Islet of Langerhans (tissue), 1 donor: ENCODE results near the gene NEU3.
"Not testable (repeated sequence)": the region's sequence is repeated elsewhere in the genome, so short reads cannot be mapped to it uniquely, and the experiment has no call there.

Experiments
- FAIRE-seq: peaks from one replicate; lab custom pipeline; 2011; peaks lifted over from hg19 to GRCh38; lab: Jason Lieb, UNC

The NEU3 gene

GRCh38 chr11:75029836-75030631 lies 41.3 kb downstream of the NEU3 start:
- FAIRE-seq, result no peak

GRCh38 chr11:75031224-75031753 lies 42.6 kb downstream of the NEU3 start:
- FAIRE-seq, result no peak

GRCh38 chr11:75031771-75032549 lies 43.2 kb downstream of the NEU3 start:
- FAIRE-seq, result no peak

DNA sequence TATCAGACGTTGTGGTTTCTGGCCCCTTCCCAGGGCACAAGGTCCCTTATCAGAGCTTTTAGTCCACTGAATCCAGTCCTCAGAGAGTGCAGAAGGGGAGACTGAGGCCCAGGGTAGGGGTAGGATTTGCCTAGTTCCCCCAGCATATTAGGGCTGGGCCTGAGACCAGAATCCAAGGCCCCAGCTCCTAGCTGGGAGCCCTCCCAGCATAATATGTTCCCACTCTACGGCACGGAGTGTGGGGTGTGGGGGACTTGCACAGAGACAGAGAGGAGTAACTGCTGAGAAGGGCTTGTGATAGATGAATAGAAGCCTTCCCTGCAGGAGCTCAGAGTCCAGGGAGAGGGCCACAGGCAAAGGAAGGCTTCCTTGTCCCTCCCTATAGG lies 43.8 kb downstream of the NEU3 start:
- no peak for FAIRE-seq

GRCh38 chr11:75033916-75034315 lies 45.2 kb downstream of the NEU3 start:
- FAIRE-seq, result no peak

- no peak for FAIRE-seq
Observed at GRCh38 chr11:75035256-75035655, 46.5 kb downstream of the NEU3 start.

DNA sequence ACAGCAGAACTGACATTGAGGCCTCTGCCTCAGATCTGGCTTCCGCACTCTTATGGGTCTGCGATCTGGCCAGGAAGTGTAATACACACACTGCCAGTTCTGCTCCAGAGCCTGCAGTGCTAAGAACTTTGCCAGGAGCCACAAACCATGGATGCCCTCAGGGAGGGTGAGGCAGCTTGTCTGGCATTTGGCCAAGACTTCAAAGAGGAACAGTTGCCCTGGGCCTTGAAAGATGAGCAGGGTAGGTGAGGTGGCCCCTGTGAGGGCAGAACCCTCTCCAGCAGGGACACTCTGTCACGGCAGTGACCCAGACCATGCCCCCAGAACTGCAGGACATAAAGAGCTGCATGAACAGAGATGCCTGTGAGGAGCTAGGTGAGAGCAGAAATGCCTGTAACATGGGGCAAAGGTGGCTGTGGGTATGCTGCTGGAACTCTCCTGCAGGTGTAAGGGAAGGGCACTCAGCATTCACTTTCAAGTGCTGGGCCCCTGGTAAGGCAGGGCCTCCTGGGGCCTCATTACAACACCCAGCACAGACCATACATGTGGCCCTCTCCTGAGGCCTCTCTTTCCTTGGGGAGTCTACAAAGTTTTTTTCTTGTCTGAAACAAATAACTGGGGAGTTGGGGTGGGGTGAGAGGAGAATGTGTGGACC lies 47.3 kb downstream of the NEU3 start:
- no peak for FAIRE-seq

- FAIRE-seq, result no peak
Observed at GRCh38 chr11:75040167-75040770, 51.5 kb downstream of the NEU3 start.

DNA sequence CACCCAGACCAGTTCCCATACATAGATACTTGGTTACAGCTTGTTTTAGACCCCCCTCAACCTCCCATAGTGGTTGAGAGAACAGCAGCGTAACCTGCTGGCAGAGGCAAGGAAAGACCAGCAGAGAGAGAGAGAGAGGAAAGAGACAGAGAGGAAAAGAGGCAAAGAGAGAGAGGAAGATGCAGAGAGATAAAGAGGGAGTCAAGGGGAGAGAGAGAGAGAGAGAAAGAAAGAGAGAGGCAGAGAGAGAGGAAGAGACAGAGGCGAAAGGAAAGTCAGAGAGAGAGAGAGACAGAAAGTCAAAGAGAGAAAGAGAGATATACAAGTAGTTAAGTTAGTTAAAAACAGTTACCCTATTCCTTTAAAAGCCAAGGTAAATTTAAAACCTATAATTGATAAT lies 52.5 kb downstream of the NEU3 start:
- FAIRE-seq, result no peak

GRCh38 chr11:75041821-75042220 lies 53.1 kb downstream of the NEU3 start:
- FAIRE-seq, result not testable (repeated sequence)

DNA sequence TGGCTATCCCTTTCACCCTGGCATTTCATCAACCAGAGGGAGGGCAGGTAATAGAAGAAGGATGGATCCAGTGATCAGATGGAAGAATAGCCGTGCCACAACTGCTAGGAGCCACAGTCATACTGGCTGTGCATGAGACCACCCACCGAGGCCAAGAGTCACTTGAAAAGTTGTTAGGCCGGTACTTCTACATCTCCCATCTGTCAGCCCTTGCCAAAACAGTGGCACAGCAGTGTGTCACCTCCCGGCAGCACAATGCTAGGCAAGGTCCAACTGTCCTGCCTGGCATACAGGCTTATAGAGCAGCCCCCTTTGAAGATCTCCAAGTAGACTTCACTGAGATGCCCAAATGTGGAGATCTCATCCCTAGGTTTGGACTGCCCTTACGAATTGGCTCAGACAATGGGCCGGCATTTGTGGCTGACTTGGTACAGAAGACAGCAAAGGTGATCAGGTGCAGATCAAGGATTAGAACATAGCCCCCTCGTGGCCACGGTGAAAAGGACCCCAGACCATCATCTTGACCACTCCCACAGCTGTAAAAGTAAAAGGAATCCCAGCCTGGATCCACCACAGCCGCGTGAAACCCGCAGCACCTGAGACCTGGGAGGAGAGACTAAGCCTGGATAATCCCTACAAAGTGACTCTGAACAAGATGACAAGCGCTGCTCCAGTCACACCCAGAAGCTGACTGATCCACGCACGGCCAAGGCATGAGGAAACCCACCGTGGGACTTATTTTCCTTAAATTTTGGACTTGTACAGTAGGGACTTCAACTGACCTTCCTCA lies 55.8 kb downstream of the NEU3 start:
- FAIRE-seq, result not testable (repeated sequence)

- FAIRE-seq, result not testable (repeated sequence)
Observed at GRCh38 chr11:75046668-75047067, 57.9 kb downstream of the NEU3 start.

DNA sequence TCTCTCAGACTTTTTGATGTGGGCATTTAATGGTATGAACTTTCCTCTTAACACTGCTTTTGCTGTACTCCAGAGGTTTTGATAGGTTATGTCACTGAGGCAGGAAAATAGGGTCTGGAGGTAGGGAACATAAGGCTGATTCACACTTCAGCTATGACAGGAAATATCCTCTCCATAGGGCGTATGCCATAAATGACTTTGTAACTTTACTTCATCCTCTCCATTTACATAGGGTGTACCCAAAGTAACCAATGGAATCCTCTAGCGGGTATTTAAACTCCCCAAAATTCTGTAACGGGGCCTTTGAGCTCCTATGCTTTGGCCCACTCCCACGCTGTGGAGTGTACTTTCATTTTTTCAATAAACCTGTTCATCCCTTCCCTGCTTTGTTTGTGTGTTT lies 58.5 kb downstream of the NEU3 start:
- no peak for FAIRE-seq

- not testable (repeated sequence) for FAIRE-seq
Observed at GRCh38 chr11:75049501-75050266, 61.0 kb downstream of the NEU3 start.

GRCh38 chr11:75050516-75050915 lies 61.8 kb downstream of the NEU3 start:
- FAIRE-seq, result no peak

DNA sequence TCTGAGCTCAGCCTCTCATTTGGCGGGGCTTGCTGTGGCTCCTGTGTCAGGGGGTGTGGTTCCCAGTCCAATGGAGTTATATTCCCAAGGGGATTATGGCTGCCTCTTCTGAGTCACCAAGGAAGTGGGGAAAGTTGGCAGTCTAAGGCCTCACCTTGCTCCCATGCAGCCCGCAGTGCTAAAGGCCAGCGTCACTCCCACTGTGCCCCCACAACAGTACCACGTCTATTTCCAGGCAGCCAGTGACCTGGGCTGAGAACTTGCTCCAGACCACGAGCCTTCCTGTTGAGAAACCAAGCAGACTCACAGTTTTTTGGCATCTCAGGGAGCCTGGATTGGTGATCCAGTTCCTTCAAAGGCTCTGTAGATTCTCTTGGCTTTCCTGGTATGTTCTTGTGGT lies 62.3 kb downstream of the NEU3 start:
- no peak for FAIRE-seq

DNA sequence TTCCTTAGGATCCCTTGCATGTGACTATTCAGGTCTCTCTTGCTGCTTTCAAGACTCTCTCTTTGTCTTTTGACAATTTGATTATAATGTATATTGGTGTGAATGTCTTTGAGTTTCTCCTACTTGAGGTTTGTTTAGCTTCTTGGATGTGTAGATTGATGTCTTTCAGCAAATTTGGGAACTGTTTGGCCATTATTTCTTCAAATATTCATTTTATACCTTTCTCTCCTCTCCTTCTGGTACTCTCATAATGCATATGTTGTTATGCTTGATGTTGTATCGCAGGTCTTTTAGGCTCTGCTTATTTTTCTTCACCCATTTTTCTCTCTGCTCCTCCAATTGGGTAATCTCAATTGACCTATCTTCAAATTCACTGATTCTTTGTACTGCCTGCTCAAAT lies 63.7 kb downstream of the NEU3 start:
- no peak for FAIRE-seq

- FAIRE-seq, result no peak
Observed at GRCh38 chr11:75055511-75055910, 66.8 kb downstream of the NEU3 start.

DNA sequence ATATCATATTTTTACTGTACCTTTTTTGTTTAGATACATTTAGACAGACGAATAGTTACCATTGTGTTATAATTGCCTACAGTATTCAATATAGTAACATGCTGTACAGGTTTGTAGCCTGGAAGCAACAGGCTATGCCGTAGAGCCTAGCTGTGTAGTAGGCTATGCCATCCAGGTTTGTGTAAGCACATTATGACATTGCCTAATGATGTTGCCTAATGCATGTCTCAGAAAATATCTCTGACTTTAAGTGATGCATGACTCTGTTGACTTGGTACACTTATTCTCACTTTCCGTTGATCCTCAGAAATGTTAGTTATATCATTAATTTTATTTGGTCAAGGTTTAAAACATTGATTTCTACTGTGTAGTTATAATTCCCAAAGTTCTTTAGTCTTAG lies 68.1 kb downstream of the NEU3 start:
- no peak for FAIRE-seq

- FAIRE-seq, result no peak
Observed at GRCh38 chr11:75059299-75059698, 70.6 kb downstream of the NEU3 start.
